HEK293T (cell line): ENCODE results near the gene SPATA32.

Source experiments
- ARNT ChIP-seq: fragments of 450-650 bp; IDR thresholded peaks from 2 replicates; pipeline ENCODE4 v1.6.1; 2017; ENCODE audit warnings: mild to moderate bottlenecking
- BHLHE40 ChIP-seq: fragments of 450-650 bp; IDR thresholded peaks from 2 replicates; pipeline ENCODE4 v1.6.1; 2016; ENCODE audit warnings: mild to moderate bottlenecking, moderate library complexity, borderline replicate concordance
- ELF4 ChIP-seq: fragments of 450-650 bp; IDR thresholded peaks from 2 replicates; pipeline ENCODE4 v1.6.1; 2017; ENCODE audit warnings: antibody characterized with exemption
- FOXA1 ChIP-seq: fragments of 450-650 bp; IDR thresholded peaks from 2 replicates; pipeline ENCODE4 v1.6.1; 2016; ENCODE audit warnings: mild to moderate bottlenecking
- FOXK2 ChIP-seq: fragments of 450-650 bp; IDR thresholded peaks from 2 replicates; pipeline ENCODE4 v1.6.1; 2016; ENCODE audit warnings: mild to moderate bottlenecking
- FOXM1 ChIP-seq: fragments of 450-650 bp; IDR thresholded peaks from 2 replicates; pipeline ENCODE4 v1.6.1; 2017; ENCODE audit warnings: mild to moderate bottlenecking, borderline replicate concordance
- HDGF ChIP-seq: fragments of 450-650 bp; IDR thresholded peaks from 2 replicates; pipeline ENCODE4 v1.6.1; 2017; ENCODE audit warnings: antibody characterized with exemption, borderline replicate concordance
- L3MBTL2 ChIP-seq: fragments of 450-650 bp; conservative IDR thresholded peaks from 2 replicates; pipeline ENCODE4 v1.6.1; 2016; ENCODE audit warnings: mild to moderate bottlenecking
- LEF1 ChIP-seq: fragments of 450-650 bp; IDR thresholded peaks from 2 replicates; pipeline ENCODE4 v1.6.1; 2017; ENCODE audit warnings: mild to moderate bottlenecking, borderline replicate concordance
- NFRKB ChIP-seq: fragments of 450-650 bp; IDR thresholded peaks from 2 replicates; pipeline ENCODE4 v1.6.1; 2016; ENCODE audit warnings: mild to moderate bottlenecking, moderate library complexity
- SP1 ChIP-seq: fragments of 450-650 bp; IDR thresholded peaks from 2 replicates; pipeline ENCODE4 v1.6.1; 2017
- SUZ12 ChIP-seq: fragments of 450-650 bp; IDR thresholded peaks from 2 replicates; pipeline ENCODE4 v1.6.1; 2016; ENCODE audit warnings: mild to moderate bottlenecking
- TARDBP ChIP-seq: fragments of 450-650 bp; IDR thresholded peaks from 2 replicates; pipeline ENCODE4 v1.6.1; 2016
- ZNF384 ChIP-seq: fragments of 450-650 bp; IDR thresholded peaks from 2 replicates; pipeline ENCODE4 v1.6.1; 2016

DNA sequence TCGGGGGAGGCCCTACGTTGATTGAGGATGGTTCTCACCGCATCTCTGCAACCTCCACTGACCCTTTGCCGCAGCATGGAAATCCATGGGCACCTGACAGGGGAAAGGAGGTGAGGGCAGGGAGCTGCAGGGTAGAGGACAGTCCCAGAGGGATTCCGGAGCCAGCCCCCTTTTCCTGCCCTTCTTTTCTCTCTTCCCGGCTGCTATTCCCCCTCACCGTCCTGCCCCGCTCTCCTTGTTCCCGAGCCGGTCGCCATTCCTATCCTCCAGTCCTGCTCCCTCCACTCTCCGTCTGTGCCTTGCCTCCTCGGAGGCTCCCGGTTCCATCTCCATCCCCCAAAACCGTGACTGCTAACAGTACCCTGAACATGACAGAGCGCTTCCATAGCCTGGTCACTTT, 4.8 kb downstream of the SPATA32 start:
- no peak for TF ChIP-seq TARDBP
- TF ChIP-seq FOXM1 = no peak
- no peak for TF ChIP-seq ARNT
- TF ChIP-seq HDGF = no peak
- no peak for TF ChIP-seq SUZ12
- no peak for TF ChIP-seq FOXA1
- TF ChIP-seq L3MBTL2 = no peak
- no peak for TF ChIP-seq BHLHE40
- no peak for TF ChIP-seq SP1
- TF ChIP-seq ZNF384 = no peak
- no peak for TF ChIP-seq ELF4
- TF ChIP-seq FOXK2 = no peak
- no peak for TF ChIP-seq NFRKB
- no peak for TF ChIP-seq LEF1
